ENCODE data around the gene SLC30A2. TPM values are rescaled to one million over a fixed set of nuclear protein-coding genes. Genes with fewer than 3 reads are reported as not detected.

SLC30A2 gene
- total RNA-seq, 1 donor from 2014 or later: not detected

- DNase-seq: no peak
These were observed 24.8 kb downstream of the SLC30A2 start for GRCh38 chr1:26020941-26021646.

DNA sequence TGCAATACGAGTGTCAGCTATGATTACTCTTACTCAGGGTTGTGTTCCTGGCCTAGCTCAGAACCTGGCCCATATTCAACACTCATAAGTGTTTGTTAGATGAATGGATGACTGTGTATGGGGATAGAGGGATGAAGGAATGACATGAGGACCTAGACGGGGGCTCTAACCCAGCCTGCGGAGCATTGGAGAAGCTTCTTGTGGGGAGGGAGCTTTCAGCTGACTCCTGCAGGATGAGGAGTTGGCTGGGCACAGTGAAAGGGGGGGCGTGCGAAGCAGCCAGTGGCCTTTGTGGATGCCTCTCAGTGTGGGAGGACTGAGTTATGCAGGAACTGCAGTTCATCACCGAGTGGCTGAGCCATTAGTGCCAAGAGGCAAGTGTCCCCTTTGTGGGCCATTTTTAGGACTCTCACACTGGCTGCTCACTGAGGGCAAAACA, 25.6 kb downstream of the SLC30A2 start:
- peak; percentile 51 for DNase-seq

GRCh38 chr1:26019641-26020315, 26.1 kb downstream of the SLC30A2 start:
- no peak for DNase-seq

GRCh38 chr1:26017606-26018005, 28.3 kb downstream of the SLC30A2 start:
- DNase-seq: no peak

DNA sequence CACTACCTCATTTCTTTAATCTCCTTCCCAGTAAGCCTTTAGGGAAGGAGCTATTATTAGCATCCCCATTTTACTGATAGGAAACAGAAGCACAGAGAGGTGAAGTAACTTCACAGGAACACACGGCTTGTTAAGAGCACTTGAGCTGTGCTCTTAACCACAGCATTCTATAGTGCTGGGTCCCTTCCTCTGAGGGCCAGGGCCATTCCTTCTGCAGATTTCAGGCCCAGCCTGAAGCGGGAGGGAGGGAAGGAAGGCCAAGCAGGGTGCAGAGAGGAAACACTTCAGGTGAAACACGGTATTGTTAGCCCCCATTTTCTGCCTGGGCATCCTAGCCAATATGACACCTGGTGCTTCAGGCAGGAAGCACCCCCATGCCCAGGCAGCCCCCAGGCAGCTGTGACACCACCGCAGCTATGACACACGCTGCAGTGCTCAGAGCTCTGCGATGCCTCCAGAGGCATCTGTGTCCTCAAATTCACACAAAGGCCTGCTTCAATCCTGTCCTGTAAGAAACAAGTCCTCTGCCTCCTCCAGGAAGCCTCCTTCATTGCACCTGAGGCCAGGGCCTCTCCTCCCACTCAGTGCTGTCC, 28.9 kb downstream of the SLC30A2 start:
- no peak for DNase-seq

DNA sequence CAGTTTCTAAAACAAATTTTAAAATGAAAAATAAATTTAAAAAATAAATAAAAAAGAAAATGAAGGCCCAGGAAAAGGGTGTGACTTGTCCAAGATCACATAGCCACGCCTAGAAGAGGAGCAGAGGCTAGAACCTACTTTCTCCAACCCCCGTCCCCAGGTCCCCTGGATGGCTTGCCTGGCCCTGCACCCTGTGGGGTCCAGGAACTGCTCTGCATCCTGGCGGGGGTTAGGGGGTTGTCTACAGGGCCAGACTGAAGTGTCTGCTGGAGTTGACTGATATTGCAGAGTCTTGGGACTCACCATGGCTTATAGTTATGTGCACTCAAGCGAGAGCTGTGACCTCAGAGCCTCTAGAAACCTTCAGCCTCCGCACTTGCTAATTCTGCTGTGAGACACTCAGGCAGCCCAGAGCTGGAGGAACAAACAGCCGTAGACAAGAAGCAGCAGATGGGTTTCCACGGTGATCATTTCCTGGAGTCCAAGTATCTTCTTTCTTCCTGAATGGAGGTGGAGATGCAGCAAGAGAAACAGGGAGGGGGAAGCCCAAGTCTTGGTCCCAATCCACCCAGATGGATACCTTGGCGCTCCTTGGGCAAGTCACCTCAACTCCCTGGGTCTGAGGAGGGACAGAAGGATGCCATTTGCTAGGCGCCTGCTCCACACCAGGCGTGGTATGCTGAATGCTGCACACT, 29.5 kb downstream of the SLC30A2 start:
- DNase-seq: no peak

- no peak for DNase-seq
These were observed 30.6 kb downstream of the SLC30A2 start for GRCh38 chr1:26015358-26015757.

GRCh38 chr1:26014179-26014578, 31.7 kb downstream of the SLC30A2 start:
- no peak for DNase-seq

DNA sequence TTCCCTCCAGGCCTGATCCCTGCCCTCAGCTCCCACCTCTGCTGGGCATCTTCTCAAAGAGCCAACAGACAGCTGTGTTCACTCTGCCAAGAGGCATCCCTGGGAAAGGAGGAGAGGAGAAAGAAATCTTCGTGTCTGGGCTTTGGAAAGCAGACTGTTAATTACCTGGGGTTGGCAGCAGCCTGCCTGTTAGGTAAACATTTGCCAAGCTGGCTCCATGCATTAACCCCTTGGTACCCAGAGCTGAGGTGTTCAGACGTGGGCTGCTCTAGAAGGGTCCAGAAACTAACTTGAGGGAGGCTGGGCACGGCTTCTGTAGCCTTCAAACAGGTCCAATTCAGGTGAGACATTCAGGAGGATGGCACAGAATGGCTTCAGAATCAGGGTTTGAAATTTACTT, 33.1 kb downstream of the SLC30A2 start:
- no peak for DNase-seq

DNA sequence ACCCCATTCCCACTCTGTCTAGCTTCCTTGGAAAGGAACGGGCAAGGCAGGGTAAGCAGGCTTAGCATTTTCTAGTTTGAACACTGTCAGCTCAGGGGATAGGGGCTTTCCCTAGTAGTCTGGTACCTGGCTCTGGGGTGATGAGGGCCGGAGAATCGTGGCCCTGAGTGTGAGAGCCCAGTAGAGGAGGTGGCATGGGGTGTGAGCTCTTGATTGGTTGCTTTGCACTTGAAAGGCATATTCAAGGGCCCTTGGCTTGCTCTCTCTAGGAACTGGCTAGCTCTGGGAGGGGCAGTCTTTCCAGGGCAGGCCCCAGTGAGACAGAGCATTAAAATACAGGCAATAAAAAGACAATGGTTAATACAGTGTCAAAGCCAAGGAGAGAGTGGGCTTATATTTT, 35.1 kb downstream of the SLC30A2 start:
- DNase-seq: no peak

GRCh38 chr1:26009796-26010447, 36.0 kb downstream of the SLC30A2 start:
- DNase-seq: no peak

DNA sequence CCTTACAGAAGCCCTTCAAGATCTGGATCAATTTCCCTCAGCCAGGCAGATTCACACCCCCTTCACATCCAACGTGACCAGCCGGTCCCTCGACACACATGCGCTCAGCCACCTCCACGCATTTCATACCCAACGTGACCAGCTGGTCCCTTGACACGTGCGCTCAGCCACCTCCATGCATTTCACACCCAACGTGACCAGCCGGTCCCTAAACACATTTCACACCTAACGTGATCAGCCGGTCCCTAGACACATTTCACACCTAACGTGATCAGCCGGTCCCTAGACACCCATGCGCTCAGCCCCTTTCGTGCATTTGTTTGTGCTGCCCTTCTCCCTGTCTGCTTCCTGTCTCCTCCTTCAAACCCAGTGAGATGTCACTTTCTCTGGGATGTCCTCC, 39.2 kb downstream of the SLC30A2 start:
- no peak for DNase-seq

- DNase-seq: no peak
These were observed 40.3 kb downstream of the SLC30A2 start for GRCh38 chr1:26005434-26006105.

DNA sequence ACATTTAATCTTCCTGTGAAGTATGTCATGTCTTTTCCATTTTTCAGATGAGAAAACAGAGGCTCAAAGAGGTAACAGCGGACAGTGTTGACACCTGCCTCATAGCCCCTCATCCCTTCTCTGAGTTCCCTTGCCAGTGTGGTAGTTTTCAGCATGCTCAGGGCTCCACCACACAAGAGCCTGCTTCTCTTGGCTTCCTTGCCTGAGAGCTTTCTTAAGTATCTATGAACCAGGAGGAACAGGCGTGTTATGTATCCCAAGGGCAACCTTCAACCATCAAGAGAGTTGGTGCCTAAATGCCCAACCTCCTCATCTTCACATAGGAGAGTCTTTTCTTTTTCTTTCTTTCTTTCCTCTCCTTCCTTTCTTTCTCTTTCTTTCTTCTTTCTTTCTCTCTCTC, 42.2 kb downstream of the SLC30A2 start:
- DNase-seq: no peak

DNA sequence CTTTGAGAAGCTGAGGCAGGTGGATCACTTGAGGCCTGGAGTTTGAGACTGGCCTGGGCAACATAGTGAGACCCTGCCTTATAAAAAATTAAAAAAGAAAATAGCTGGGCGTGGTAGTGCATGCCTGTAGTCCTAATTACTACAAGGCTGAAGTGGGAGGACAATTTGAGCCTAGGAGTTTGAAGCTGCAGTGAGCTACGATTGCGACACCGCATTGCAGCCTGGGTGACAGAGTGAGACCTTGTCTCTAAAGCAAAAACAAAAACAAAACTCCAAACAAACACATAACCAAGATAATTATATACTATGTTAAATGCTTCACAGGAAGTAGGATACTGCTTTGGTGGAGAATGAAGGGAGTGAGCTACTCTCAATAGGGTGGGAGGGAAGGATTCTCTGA, 42.7 kb downstream of the SLC30A2 start:
- no peak for DNase-seq

- no peak for DNase-seq
These were observed 46.7 kb downstream of the SLC30A2 start for GRCh38 chr1:25999041-25999800.

DNA sequence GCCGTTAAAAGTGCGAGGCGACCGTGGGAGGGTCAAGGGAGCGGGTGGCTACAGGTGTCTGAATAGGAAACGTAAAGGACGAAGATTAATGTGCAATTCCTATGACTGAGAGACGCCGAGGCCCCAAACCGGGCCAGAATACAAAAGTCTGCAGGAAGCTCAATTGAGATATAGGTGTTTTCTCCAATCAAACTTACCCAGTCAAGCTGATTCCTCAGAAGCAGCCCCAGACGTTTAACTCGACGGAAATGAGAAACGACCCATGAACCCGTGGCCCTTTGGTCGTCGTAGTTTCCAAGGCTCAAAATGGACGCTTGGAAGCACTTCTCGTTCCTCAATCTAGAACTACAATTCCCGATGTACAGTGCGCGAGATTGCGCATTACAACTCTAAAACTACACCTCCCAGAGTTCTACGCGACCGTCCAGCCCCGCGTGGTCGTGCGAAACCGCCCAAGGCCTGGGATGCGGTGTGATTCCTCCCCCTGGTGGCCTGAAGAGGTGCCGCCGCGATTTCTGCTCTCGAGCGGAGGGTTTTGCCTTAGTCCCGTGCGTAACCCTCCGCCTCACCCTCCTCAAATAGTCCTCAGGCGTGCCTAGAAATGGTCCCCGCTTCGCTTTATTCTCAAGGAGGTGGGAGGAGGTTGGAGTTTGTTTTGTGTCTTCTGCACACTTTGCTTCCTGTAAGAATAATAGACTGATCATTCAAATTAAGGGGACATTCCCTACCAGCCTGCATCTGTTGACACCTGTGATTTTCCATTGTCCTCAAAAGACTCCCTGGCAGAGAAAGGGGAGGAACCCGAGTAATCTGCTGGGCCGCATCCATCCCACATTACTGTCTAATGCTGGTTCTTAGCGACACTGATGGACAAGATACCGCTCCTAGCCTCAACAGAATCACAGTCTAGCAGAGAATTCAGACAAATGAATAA, 47.8 kb downstream of the SLC30A2 start, which contains the start of gene PAFAH2:
PAFAH2 (minus strand) TSS at position 236 of the 934 bp plus-strand sequence. CDS start 7,247 bp downstream, outside the sequence.
- DNase-seq: peak; percentile 95

DNA sequence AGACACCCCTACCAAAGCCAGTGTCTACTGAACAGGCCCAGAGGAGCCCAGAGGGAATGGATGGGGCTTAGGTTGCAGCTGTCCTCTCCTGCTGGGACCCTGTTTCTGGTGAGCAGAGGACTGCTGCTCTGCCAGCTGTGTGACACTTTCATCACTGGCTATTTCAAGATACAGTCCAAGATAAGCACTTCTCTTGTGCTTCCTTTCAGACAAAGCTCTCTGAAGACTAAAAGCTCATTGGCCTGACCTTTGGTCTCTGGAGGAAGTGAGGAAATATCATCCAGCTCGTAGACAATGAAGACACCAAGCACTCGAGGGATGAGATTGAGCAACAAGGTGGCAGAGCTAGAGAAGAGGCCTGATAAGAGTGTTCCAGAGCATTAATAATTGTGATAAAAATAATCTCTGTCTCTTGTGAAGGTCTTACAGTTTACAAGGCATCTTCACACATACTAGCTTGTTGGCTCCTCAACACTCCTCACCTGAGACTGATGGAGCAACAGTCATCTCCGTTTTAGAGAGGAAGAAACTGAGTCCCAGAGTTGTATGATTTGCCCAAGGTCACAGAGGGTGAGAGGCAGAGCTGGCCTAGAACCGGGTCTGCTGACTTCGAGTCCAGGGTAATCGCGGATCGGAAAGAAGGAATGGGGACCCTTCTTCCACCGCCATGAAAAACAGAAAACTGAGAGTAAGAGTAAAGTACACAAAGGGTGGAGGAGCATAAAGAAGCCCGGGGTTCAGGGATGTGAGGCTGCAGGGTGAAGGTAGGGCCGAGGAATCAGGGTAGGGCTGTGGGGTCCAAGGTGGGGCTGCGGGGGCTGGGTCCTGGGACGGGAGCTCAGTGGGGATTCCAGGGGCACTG, 48.7 kb downstream of the SLC30A2 start:
- DNase-seq: no peak

Data from occipital lobe (tissue), 2 donors.